HG03095 (cell line): ENCODE measurements around the gene TBCD.

Experiments
- ATAC-seq: cut with Tn5 transposase; IDR thresholded peaks from one replicate; pipeline ENCODE4 v1.9.1; 2021; ENCODE audit warnings: moderate library complexity; ENCODE audit not compliant: unreplicated experiment

Gene TBCD

DNA sequence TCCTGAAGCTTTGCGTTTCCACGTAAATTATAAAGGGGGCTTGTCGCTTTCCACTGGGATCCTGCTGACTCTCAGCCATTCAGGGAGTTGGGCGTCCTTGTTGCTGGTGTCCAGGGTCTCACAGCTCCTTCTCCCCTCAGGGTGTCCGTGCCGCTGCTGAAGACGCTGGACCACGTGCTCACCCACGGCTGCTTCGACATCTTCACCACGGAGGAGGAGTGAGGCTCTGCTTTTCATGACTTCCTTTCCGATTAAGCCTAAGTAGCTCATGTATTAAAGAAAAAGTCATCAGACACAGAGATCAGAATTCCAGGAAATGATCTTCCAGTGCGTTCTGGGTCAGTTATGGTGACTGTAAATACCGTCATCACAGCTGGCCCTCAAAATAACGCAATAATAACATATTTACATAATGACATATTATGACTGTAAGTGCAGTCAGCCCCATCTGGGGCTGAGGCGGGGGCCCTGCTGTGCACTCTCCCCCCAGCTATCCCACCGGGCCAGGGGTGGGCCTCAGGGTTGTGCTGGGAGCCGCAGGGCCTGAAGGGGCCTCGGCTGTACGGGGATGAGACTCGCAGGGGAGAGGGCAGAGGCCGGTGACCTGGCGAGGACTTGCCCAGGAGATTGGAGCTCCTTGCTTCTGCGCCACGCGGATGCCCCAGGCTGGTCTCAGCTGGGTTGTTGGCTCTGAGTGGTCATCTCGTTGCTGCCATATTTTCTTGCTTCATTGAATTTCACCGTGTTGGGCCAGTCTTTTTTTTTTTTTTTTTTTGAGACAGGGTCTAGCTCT lies 180.8 kb downstream of the TBCD start:
- ATAC-seq, result no peak

- no peak for ATAC-seq
Measured at GRCh38 chr17:82933911-82934310, 182.0 kb downstream of the TBCD start.

DNA sequence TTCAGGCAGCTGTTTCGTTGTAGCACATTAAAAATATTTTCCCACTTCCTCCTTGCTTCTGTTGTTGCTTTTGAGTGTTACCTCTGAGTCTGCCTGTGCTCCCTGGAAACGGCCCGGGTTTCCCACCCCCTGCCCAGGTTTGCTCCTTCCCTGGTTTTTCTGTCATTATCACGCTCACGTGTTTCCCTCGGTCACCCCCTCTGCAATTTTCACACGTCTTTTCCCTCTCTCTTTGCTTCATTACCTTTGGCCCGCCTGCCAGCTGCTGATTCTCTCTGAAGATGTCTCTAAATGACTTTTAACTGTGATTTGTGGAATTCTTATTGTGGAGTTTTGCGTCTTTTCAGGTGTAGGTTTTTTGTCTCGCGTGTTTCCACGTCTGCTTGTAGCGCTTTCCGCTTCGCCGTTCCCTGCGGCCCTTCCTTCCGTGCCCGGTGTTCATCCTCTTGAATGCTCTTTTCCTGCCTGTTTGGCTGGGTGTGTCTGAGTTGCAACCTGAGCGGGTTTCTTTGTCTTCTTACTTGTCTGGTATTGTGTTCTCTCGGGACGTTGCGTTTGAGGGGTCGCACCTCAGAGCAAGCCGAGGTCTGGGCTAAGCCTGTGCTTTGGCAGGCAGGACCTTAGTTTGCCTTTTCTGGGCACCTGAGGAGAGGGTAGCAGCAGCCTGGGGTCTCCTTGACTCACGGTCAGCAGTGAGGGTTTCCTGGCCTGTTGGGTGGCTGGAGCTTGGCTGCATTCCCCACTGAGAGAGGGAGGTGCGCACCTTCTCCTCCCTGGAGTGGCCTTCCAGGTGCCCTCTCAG lies 184.3 kb downstream of the TBCD start:
- no peak for ATAC-seq

DNA sequence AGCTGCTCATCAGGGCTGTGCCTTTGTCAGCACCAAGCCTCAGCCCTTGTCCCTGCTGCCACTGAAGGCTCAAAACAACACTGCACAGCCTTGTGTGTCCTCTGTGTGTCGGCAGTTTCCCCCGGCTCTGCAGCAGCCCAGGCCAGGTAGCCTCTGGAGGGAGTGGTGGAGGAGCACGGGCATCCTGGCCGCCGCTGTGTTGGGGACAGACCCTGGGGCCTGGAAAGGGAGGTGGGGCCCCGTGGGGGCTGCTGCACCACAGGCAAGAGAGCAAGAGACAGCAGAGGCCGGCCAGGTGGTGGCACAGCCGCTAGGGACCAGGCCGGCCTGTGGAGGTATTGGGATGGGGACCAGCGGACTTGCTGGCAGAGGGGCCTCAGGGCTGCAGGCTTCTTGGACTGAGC lies 184.9 kb downstream of the TBCD start:
- no peak for ATAC-seq

- ATAC-seq, result no peak
Measured at GRCh38 chr17:82937411-82938371, 185.8 kb downstream of the TBCD start.

- no peak for ATAC-seq
Measured at GRCh38 chr17:82938486-82938872, 186.6 kb downstream of the TBCD start.

DNA sequence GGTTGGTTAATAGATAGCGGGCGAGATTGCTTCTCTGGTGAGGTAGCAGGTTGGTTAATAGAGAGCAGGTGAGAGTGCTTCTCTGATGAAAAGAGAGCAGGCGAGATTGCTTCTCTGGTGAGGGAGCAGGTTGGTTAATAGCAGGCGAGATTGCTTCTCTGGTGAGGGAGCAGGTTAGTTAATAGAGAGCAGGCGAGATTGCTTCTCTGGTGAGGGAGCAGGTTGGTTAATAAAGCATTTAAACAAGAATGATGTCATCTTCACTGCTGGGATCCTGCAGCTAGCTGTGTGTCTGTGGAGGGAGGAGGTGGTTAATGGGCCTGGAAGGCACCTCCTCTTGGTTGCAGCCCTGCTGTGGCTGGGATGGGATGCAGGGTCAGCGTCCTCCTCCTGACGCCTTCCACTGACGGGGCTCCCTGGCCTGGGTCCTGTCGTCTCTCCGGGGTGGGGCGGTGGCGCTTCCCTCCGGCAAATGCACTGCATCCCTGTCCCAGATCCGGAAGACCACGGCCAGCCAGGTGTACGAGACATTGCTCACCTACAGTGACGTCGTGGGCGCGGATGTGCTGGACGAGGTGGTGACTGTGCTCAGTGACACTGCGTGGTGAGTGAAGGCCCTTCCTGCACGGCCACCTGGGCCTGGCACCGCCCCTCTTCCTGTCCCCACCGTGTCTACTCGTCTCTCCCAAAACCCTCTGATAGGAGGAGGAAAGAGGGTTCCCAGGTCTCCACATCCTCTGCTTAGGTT lies 187.2 kb downstream of the TBCD start:
- ATAC-seq, result no peak

DNA sequence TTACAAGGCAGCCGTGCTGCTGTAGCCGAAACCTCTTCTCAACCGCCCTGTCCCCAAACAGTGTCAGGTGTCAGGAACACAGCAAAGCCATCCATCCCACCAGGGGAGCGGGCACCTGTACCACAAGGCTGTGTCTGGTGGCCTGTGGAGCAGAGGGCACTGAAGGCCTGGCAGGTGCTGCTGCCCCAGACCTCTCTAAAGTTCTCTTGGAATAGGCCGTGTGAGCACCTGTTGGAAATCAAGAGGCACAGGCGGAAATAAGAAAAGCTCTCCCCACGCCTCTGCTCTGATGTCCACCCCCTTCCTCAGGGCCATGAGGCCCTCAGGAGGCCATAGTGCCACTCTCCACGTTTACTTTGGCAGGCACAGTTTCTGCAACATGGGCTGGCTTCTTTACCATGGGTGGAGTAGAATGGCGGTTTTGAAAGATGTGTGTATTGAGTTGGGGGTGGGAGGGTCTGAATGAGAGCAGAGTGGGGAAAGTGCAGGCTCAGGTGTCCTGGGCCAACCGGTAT lies 187.8 kb downstream of the TBCD start:
- no peak for ATAC-seq

GRCh38 chr17:82940226-82941020 lies 188.6 kb downstream of the TBCD start:
- no peak for ATAC-seq

GRCh38 chr17:82941021-82942001 lies 189.4 kb downstream of the TBCD start:
- ATAC-seq, result no peak

DNA sequence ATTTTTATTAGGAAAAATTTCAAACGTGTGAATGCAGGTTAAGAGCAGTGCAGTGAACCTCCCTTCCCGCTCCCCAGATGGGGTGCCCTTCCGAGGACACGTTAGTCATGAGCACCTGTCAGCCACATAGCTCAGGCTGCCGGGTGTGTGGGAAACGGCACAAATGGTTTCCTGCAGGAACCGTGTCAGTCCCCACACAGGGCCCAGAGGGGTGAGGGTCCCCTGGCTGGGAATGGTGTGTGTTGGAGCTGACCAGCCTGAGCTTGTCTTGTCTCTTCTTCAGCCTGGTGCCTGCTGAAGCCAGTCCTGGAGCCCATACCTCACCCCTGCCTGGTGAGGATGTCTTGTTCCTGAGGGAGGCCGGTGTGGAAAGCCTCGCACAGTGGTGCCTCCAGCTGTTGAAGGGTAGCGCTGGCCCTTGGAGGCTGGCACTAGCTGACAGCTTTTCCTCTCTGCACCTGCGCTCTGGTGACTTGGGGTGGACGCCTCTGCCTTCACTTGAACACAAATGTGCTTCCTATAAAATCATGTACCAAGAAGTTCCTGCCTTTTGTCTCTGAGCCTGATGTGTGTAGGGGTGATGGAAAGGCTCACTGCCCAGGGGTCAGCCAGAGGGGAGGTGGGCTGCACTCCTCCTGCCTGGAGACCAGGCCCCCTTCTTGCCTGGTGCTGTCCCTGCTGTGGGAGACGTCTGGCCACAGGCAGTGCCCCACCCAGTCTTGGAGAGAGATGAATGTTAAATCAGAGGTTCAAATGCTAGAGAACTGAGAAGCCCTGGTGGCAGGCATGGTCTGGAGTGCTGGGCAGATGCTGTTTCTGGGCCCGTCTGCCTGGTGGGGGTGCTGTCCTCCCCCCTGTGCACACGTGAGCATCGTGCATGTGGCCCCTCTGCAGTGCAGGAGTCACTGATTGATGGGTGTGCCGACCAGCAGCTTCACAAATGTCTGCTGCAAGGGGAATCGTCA lies 190.6 kb downstream of the TBCD start:
- no peak for ATAC-seq

- no peak for ATAC-seq
Measured at GRCh38 chr17:82943339-82943738, 191.5 kb downstream of the TBCD start.

DNA sequence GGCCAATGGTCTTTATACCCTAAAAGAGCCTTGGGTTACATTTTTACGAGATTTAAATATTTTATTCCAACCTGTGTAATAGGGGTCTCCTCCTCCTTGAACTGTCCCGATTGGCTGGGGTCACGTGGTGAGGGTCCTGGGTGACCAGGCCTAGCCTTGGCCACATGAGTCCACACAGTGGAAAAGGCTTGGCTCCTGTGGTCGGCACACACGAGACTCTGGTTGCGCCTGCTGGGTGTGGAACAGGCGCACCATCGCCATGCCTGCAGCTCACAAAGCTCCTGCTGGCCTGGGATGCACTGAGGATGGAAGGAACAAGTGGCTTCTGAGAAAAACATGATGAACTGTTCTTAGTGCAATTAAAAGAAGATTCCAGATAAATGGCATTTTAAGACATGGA lies 191.9 kb downstream of the TBCD start:
- no peak for ATAC-seq

- no peak for ATAC-seq
Measured at GRCh38 chr17:82944990-82945389, 193.1 kb downstream of the TBCD start.

DNA sequence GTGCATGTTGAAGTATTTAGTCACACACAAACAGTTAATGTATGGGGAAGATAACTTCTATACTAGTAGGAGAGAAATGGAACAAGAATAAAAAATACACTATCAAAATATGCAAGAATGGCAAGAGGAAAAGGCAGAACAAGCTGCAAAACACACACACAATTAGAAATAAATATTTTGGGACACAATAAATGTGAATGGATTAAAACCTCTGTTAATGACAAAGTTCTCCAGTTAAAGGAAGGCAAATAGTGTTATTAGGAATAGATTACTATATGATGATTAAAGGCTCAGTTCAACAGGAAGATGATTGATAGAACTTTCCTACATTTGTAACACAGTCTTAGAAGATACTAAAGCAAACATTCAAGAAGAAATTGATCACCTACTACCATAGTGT lies 194.2 kb downstream of the TBCD start:
- ATAC-seq, result no peak

- no peak for ATAC-seq
Measured at GRCh38 chr17:82947051-82947991, 195.5 kb downstream of the TBCD start.
